ENCODE measurements around the gene FGF23.

DNA sequence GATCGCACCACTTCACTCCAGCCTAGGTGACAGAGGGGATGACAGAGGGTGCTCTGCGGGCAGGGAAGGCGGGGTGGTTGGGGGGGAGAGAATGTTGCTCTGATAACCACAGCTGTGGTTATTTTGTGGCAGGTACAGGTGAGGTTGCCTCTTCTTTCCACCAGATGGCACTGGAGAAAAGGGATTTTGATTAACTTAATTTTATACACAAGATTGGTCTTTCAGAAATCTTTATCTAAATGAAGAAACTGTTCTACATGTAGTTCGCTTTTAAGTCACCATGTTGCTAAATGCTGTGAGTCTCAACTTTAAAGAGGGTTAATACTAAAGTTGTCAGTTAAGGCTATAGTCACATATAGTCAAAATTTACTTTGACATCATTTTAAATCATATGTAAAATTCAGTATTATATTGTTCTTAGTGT, 25.7 kb downstream of the FGF23 start:
- no peak for TF ChIP-seq TAF1 (IDR thresholded peaks at IDR 0.05; ENCODE audit: low read depth, low read length)
- TF ChIP-seq POLR2A (IDR thresholded peaks at IDR 0.05; ENCODE audit: low read depth, low read length): no peak; the same call in 1 of the 2 replicates

All from GM12891 (cell line).